ENCODE results near the gene TBC1D32.

The TBC1D32 gene

GRCh38 chr6:121142093-121142492 lies 192.2 kb downstream of the TBC1D32 start:
- H3K9ac ChIP-seq (ENCODE audit: low read length) = no peak overlapping the region
- no peak overlapping the region for H3K14ac ChIP-seq (ENCODE audit: low read length)
- no peak overlapping the region for H4K91ac ChIP-seq (ENCODE audit: low read depth, low read length)
- H3K4ac ChIP-seq (ENCODE audit: low read depth, low read length) = no peak overlapping the region
- no peak overlapping the region for H3K18ac ChIP-seq (ENCODE audit: low read length)
- no peaks in the 10 kb centered on the region for H3K9me3 ChIP-seq (ENCODE audit: insufficient read depth, low read depth, low read length)
- DNase-seq = no peak
- H3K4me3 ChIP-seq (ENCODE audit: low read depth, low read length) = no peak overlapping the region
- no peak overlapping the region for H4K12ac ChIP-seq (ENCODE audit: low read depth, low read length)
- H3K4me1 ChIP-seq (ENCODE audit: control insufficient read depth in 1 of 2, insufficient read depth in 2 of 2, low read length in 2 of 2) = no peaks in the 10 kb centered on the region
- H3K36me3 ChIP-seq (ENCODE audit: control insufficient read depth in 1 of 2, insufficient read depth in 2 of 2, low read length in 2 of 2) = no peaks in the 10 kb centered on the region
- H3K23ac ChIP-seq (ENCODE audit: low read length) = no peak overlapping the region
- WGBS (ENCODE audit: extremely low coverage, insufficient coverage, insufficient read length) = no CpG with 5 or more reads among the region's 6 CpGs
- no peaks in the 10 kb centered on the region for H3K79me1 ChIP-seq (ENCODE audit: low read length)
- no peak overlapping the region for H2BK12ac ChIP-seq (ENCODE audit: low read length)
- H2AK5ac ChIP-seq (ENCODE audit: low read length) = no peak overlapping the region
- H2BK5ac ChIP-seq (ENCODE audit: low read depth, low read length, poor library complexity) = no peak overlapping the region
- H3K4me2 ChIP-seq (ENCODE audit: low read length) = no peak overlapping the region
- no peak overlapping the region for H3K27ac ChIP-seq (ENCODE audit: low read depth, low read length)
- no peak overlapping the region for H4K8ac ChIP-seq (ENCODE audit: low read depth, low read length)
- H3K79me2 ChIP-seq (ENCODE audit: control insufficient read depth, insufficient read depth, low read length, poor library complexity) = no peaks in the 10 kb centered on the region
- no peaks in the 10 kb centered on the region for H3K27me3 ChIP-seq (ENCODE audit: insufficient read depth, low read length)
- H2AFZ ChIP-seq (ENCODE audit: insufficient read depth, low read length, poor library complexity) = no peak overlapping the region
- H2BK120ac ChIP-seq (ENCODE audit: insufficient read depth, low read length, poor library complexity) = no peak overlapping the region

DNA sequence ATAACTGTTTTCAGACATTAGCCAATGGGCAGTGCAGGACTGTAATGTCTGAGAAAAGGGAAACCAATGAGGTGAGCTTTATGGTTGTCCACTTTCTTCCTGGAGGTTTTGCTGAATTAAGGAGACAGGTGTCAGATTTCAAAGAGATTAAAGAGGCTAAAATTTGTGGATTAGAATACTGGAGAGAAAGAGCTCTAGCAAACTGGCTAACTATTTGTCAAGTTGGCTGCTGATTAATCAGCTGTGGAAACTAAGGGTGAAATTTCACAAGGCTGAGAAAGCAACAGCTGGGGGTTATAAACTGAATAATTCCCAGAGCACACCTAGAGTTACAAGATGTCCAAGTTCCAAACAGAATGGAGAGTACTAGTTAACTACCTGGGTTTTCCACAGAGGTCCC lies 198.9 kb downstream of the TBC1D32 start:
- H3K14ac ChIP-seq (ENCODE audit: low read length) = no peak overlapping the region
- H3K79me1 ChIP-seq (ENCODE audit: low read length) = no peaks in the 10 kb centered on the region
- no peak overlapping the region for H2AFZ ChIP-seq (ENCODE audit: insufficient read depth, low read length, poor library complexity)
- no peak overlapping the region for H3K27ac ChIP-seq (ENCODE audit: low read depth, low read length)
- H3K18ac ChIP-seq (ENCODE audit: low read length) = no peak overlapping the region
- no peak overlapping the region for H3K4ac ChIP-seq (ENCODE audit: low read depth, low read length)
- no peak overlapping the region for H4K12ac ChIP-seq (ENCODE audit: low read depth, low read length)
- H4K8ac ChIP-seq (ENCODE audit: low read depth, low read length) = no peak overlapping the region
- no peak overlapping the region for H2BK5ac ChIP-seq (ENCODE audit: low read depth, low read length, poor library complexity)
- H3K23ac ChIP-seq (ENCODE audit: low read length) = no peak overlapping the region
- H3K4me2 ChIP-seq (ENCODE audit: low read length) = no peak overlapping the region
- no peak overlapping the region for H2AK5ac ChIP-seq (ENCODE audit: low read length)
- no peaks in the 10 kb centered on the region for H3K27me3 ChIP-seq (ENCODE audit: insufficient read depth, low read length)
- no peaks in the 10 kb centered on the region for H3K4me1 ChIP-seq (ENCODE audit: control insufficient read depth in 1 of 2, insufficient read depth in 2 of 2, low read length in 2 of 2)
- H3K79me2 ChIP-seq (ENCODE audit: control insufficient read depth, insufficient read depth, low read length, poor library complexity) = no peaks in the 10 kb centered on the region
- no peaks in the 10 kb centered on the region for H3K36me3 ChIP-seq (ENCODE audit: control insufficient read depth in 1 of 2, insufficient read depth in 2 of 2, low read length in 2 of 2)
- no peaks in the 10 kb centered on the region for H3K9me3 ChIP-seq (ENCODE audit: insufficient read depth, low read depth, low read length)
- no peak overlapping the region for H4K91ac ChIP-seq (ENCODE audit: low read depth, low read length)
- no peak overlapping the region for H2BK120ac ChIP-seq (ENCODE audit: insufficient read depth, low read length, poor library complexity)
- no peak overlapping the region for H3K9ac ChIP-seq (ENCODE audit: low read length)
- H2BK12ac ChIP-seq (ENCODE audit: low read length) = no peak overlapping the region
- no peak for DNase-seq
- H3K4me3 ChIP-seq (ENCODE audit: low read depth, low read length) = no peak overlapping the region

- H2BK5ac ChIP-seq (ENCODE audit: low read depth, low read length, poor library complexity) = no peak overlapping the region
- H3K23ac ChIP-seq (ENCODE audit: low read length) = no peak overlapping the region
- H4K91ac ChIP-seq (ENCODE audit: low read depth, low read length) = no peak overlapping the region
- H3K27ac ChIP-seq (ENCODE audit: low read depth, low read length) = no peak overlapping the region
- no peak overlapping the region for H4K8ac ChIP-seq (ENCODE audit: low read depth, low read length)
- DNase-seq = no peak
- H3K79me1 ChIP-seq (ENCODE audit: low read length) = no peaks in the 10 kb centered on the region
- H2AK5ac ChIP-seq (ENCODE audit: low read length) = no peak overlapping the region
- H4K12ac ChIP-seq (ENCODE audit: low read depth, low read length) = no peak overlapping the region
- H3K9me3 ChIP-seq (ENCODE audit: insufficient read depth, low read depth, low read length) = no peaks in the 10 kb centered on the region
- H3K14ac ChIP-seq (ENCODE audit: low read length) = no peak overlapping the region
- no peak overlapping the region for H3K4ac ChIP-seq (ENCODE audit: low read depth, low read length)
- no peak overlapping the region for H2BK12ac ChIP-seq (ENCODE audit: low read length)
- no peak overlapping the region for H3K4me2 ChIP-seq (ENCODE audit: low read length)
- no peaks in the 10 kb centered on the region for H3K4me1 ChIP-seq (ENCODE audit: control insufficient read depth in 1 of 2, insufficient read depth in 2 of 2, low read length in 2 of 2)
- no peaks in the 10 kb centered on the region for H3K79me2 ChIP-seq (ENCODE audit: control insufficient read depth, insufficient read depth, low read length, poor library complexity)
- H3K27me3 ChIP-seq (ENCODE audit: insufficient read depth, low read length) = no peaks in the 10 kb centered on the region
- H3K36me3 ChIP-seq (ENCODE audit: control insufficient read depth in 1 of 2, insufficient read depth in 2 of 2, low read length in 2 of 2) = no peaks in the 10 kb centered on the region
- H3K4me3 ChIP-seq (ENCODE audit: low read depth, low read length) = no peak overlapping the region
- H2AFZ ChIP-seq (ENCODE audit: insufficient read depth, low read length, poor library complexity) = no peak overlapping the region
- H2BK120ac ChIP-seq (ENCODE audit: insufficient read depth, low read length, poor library complexity) = no peak overlapping the region
- H3K9ac ChIP-seq (ENCODE audit: low read length) = no peak overlapping the region
- H3K18ac ChIP-seq (ENCODE audit: low read length) = no peak overlapping the region
Measured at GRCh38 chr6:121134922-121135321, 199.4 kb downstream of the TBC1D32 start.

- no peaks in the 10 kb centered on the region for H3K79me2 ChIP-seq (ENCODE audit: control insufficient read depth, insufficient read depth, low read length, poor library complexity)
- no peak overlapping the region for H3K4me3 ChIP-seq (ENCODE audit: low read depth, low read length)
- H3K36me3 ChIP-seq (ENCODE audit: control insufficient read depth in 1 of 2, insufficient read depth in 2 of 2, low read length in 2 of 2) = peaks cover 2% of the 10 kb centered on the region in 2 experiments
- H3K27ac ChIP-seq (ENCODE audit: low read depth, low read length) = no peak overlapping the region
- no peak overlapping the region for H2BK12ac ChIP-seq (ENCODE audit: low read length)
- H2BK5ac ChIP-seq (ENCODE audit: low read depth, low read length, poor library complexity) = no peak overlapping the region
- H3K18ac ChIP-seq (ENCODE audit: low read length) = no peak overlapping the region
- H2AK5ac ChIP-seq (ENCODE audit: low read length) = no peak overlapping the region
- no peak overlapping the region for H3K4ac ChIP-seq (ENCODE audit: low read depth, low read length)
- H3K4me2 ChIP-seq (ENCODE audit: low read length) = no peak overlapping the region
- H3K27me3 ChIP-seq (ENCODE audit: insufficient read depth, low read length) = no peaks in the 10 kb centered on the region
- H4K8ac ChIP-seq (ENCODE audit: low read depth, low read length) = no peak overlapping the region
- no peak overlapping the region for H4K91ac ChIP-seq (ENCODE audit: low read depth, low read length)
- no peak overlapping the region for H2BK120ac ChIP-seq (ENCODE audit: insufficient read depth, low read length, poor library complexity)
- no peaks in the 10 kb centered on the region for H3K79me1 ChIP-seq (ENCODE audit: low read length)
- DNase-seq = no peak
- H3K9ac ChIP-seq (ENCODE audit: low read length) = no peak overlapping the region
- no peak overlapping the region for H4K12ac ChIP-seq (ENCODE audit: low read depth, low read length)
- H3K9me3 ChIP-seq (ENCODE audit: insufficient read depth, low read depth, low read length) = no peaks in the 10 kb centered on the region
- H3K14ac ChIP-seq (ENCODE audit: low read length) = no peak overlapping the region
- no peak overlapping the region for H2AFZ ChIP-seq (ENCODE audit: insufficient read depth, low read length, poor library complexity)
- no peaks in the 10 kb centered on the region for H3K4me1 ChIP-seq (ENCODE audit: control insufficient read depth in 1 of 2, insufficient read depth in 2 of 2, low read length in 2 of 2)
- H3K23ac ChIP-seq (ENCODE audit: low read length) = no peak overlapping the region
Measured at GRCh38 chr6:121124600-121124999, 209.7 kb downstream of the TBC1D32 start.

- no peak overlapping the region for H2BK120ac ChIP-seq (ENCODE audit: insufficient read depth, low read length, poor library complexity)
- no peak overlapping the region for H3K27ac ChIP-seq (ENCODE audit: low read depth, low read length)
- H4K8ac ChIP-seq (ENCODE audit: low read depth, low read length) = no peak overlapping the region
- no peaks in the 10 kb centered on the region for H3K4me1 ChIP-seq (ENCODE audit: control insufficient read depth in 1 of 2, insufficient read depth in 2 of 2, low read length in 2 of 2)
- H3K9me3 ChIP-seq (ENCODE audit: insufficient read depth, low read depth, low read length) = no peaks in the 10 kb centered on the region
- H3K4me2 ChIP-seq (ENCODE audit: low read length) = no peak overlapping the region
- H4K12ac ChIP-seq (ENCODE audit: low read depth, low read length) = no peak overlapping the region
- H3K18ac ChIP-seq (ENCODE audit: low read length) = no peak overlapping the region
- H2AFZ ChIP-seq (ENCODE audit: insufficient read depth, low read length, poor library complexity) = no peak overlapping the region
- no peaks in the 10 kb centered on the region for H3K27me3 ChIP-seq (ENCODE audit: insufficient read depth, low read length)
- no peak overlapping the region for H2BK12ac ChIP-seq (ENCODE audit: low read length)
- H3K79me2 ChIP-seq (ENCODE audit: control insufficient read depth, insufficient read depth, low read length, poor library complexity) = no peaks in the 10 kb centered on the region
- no peaks in the 10 kb centered on the region for H3K79me1 ChIP-seq (ENCODE audit: low read length)
- H3K4me3 ChIP-seq (ENCODE audit: low read depth, low read length) = no peak overlapping the region
- no peak overlapping the region for H3K23ac ChIP-seq (ENCODE audit: low read length)
- no peak for DNase-seq
- H3K9ac ChIP-seq (ENCODE audit: low read length) = no peak overlapping the region
- H3K36me3 ChIP-seq (ENCODE audit: control insufficient read depth in 1 of 2, insufficient read depth in 2 of 2, low read length in 2 of 2) = no peaks in the 10 kb centered on the region
- H2BK5ac ChIP-seq (ENCODE audit: low read depth, low read length, poor library complexity) = no peak overlapping the region
- no peak overlapping the region for H3K4ac ChIP-seq (ENCODE audit: low read depth, low read length)
- H4K91ac ChIP-seq (ENCODE audit: low read depth, low read length) = no peak overlapping the region
- no peak overlapping the region for H2AK5ac ChIP-seq (ENCODE audit: low read length)
- H3K14ac ChIP-seq (ENCODE audit: low read length) = no peak overlapping the region
Measured at GRCh38 chr6:121112356-121112755, 221.9 kb downstream of the TBC1D32 start.

All from trophoblast cell (in vitro differentiated cells and primary cell).